GM21515 (cell line): ENCODE measurements around the gene ADGRG7.

Experiments used
- ATAC-seq: cut with Tn5 transposase; IDR thresholded peaks from one replicate; pipeline ENCODE4 v1.9.1; 2021; ENCODE audit not compliant: unreplicated experiment

The ADGRG7 gene

DNA sequence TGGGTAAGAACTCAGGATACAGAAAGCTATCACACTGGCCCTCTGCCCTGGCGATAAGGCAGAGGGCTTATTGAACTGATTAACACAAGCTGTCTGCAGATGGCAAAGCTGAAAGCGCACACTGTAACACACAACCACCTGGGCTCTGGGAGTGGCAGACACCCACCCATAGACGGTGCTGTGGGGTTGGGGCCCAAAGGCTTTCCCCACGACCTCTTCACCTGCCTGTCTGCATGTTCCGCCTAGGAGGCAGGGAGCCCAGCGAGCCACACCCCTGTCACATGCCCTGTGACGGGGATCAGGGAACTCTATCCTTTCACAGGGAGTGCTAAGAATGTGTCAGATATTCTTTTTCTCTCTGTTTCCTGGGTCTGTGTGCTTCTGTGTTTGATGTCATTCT, 87.8 kb downstream of the ADGRG7 start:
- no peak for ATAC-seq

- ATAC-seq = no peak
Observed at GRCh38 chr3:100697723-100698285, 88.4 kb downstream of the ADGRG7 start.

DNA sequence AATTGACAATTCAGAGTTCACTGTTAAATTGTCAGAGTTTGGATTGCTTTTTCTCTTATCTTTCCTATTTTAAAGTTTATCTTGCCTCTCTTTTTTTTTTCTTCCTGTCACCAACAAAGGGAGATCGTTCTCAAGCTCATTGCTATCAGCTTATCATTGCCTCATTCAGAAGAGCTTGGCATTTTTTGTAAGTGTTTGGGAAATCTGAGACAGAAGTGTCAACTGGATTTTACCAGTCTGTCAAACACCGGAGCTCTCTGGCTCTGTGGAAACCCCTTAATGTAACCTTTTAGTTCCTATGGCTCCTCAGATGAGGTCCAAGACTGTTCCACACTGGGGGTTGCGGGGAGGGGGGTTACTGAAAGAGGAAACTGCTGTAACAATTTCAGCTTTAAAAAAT, 89.3 kb downstream of the ADGRG7 start:
- no peak for ATAC-seq

GRCh38 chr3:100700708-100701107, 91.3 kb downstream of the ADGRG7 start:
- no peak for ATAC-seq

DNA sequence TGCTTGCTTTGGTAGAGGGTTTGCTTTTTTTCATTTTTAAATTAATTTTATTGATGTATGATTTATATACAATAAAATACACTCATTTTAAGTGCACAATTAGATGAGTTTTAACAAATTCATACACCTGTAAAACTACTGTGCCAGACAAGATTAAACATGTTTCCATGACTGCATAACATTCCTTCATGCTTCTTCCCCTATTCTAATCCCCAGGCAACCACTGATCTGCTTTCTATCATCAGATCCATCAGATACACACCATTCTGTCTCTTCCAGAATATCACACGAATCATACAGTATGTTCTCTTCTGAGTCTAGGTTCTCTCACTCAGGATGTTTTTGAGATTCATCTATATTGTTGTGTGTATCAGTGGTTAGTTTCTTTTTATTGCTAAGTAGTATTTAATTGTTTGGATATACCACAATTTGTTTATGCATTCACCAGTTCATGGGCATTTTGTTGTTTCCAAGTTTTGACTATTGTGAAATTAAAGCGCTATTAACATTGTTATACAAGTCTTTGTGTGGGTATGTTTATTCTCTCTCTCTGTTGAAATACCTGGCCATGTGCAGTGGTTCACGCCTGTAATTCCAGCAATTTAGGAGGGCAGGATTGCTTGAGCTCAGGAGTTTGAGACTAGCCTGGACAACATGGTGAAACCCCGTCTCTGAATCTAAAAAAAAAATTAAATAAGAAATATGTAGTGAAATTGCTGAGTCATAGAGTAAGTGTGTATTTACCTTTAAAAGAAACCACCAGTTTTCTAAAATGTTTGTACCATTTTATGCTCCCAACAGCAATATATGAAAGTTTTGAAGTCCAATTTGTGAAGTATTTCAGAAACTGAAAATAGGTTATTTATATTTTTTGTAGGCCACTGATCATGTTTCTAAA, 92.9 kb downstream of the ADGRG7 start:
- ATAC-seq = no peak

DNA sequence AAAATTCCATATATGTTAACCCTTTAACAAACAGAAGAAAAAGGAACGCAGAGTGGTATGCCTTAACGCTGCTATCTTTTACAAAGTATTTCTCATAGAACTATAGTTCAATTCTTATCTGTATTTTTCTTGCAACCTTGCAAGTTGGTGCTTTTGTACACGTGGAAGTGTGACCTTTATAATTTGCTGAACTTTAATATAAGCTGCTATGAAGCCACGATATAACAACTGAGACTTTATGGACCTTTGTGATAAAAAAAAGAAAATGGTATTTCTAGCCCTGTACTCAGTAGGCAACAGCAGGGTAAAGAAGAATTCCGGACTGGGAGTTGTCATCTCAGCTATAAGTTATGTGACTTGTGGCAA, 93.6 kb downstream of the ADGRG7 start:
- ATAC-seq = no peak

- no peak for ATAC-seq
Observed at GRCh38 chr3:100703865-100704264, 94.5 kb downstream of the ADGRG7 start.

GRCh38 chr3:100706365-100706764, 97.0 kb downstream of the ADGRG7 start:
- ATAC-seq = no peak

- no peak for ATAC-seq
Observed at GRCh38 chr3:100708644-100708988, 99.2 kb downstream of the ADGRG7 start.

DNA sequence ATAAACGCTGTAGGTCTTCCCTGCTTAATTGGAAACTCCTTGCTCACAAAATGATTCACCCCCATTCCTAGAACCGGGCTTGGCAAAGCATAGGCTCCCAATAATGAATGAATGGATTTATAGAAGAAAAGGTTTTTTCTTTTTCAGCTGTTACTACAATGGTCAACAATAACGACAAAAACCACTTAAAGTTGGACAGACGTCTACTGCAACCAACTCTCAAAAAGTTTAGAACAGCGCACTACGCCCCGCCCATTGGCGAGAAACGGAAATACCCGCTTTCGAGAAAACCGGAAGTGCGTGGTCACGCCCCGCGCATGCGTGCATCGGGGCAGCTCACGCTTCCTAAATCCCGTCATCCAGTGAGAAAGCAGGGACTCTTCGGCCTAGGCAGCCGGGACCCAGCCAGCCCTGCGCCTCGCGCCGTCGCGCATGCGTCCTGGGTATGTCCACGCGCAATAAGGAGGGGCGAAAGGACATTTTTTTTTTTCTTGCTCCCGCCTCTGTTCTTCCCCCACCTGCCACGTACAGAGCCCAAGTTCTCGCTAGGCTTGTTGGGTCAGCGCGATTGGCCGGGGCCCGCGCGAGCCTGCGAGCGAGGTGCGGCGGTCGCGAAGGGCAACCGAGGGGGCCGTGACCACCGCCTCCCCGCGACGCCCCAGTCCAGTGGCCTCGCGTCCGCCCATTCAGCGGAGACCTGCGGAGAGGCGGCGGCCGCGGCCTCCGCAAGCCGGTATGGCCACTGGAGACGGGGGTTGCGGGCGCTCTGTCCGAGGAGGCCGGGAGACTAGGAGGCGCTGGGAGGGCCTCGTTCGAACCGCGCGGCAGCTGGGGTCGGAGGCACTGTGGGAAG, 99.8 kb downstream of the ADGRG7 start, which contains the start of gene TFG:
Gene TFG (plus strand): TSS at position 506 of the 853 bp plus-strand sequence. CDS start 4,192 bp downstream, outside the sequence.
- peak; percentile 93 for ATAC-seq

DNA sequence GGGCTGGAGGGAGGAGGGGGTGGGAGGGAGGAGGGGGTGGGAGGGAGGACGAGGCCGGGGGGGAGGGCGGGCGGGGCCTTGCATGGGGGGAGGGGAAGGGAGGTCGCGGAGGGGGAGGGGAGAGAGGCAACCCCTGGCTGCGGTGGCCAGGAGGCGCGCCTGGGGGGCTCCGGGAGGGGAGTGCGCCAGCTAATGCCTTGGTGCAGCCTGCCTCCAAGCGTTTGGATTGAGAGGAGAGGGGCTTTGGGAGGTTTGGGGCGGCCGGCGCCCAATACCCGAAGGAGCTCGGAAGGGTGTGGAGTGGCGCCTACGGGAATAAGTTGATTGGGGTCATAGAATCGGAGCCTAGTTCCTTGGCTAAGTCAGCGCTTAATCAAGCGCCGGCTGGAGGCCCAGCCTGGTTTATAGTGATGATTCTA, 100.5 kb downstream of the ADGRG7 start:
- ATAC-seq = peak; percentile 7

DNA sequence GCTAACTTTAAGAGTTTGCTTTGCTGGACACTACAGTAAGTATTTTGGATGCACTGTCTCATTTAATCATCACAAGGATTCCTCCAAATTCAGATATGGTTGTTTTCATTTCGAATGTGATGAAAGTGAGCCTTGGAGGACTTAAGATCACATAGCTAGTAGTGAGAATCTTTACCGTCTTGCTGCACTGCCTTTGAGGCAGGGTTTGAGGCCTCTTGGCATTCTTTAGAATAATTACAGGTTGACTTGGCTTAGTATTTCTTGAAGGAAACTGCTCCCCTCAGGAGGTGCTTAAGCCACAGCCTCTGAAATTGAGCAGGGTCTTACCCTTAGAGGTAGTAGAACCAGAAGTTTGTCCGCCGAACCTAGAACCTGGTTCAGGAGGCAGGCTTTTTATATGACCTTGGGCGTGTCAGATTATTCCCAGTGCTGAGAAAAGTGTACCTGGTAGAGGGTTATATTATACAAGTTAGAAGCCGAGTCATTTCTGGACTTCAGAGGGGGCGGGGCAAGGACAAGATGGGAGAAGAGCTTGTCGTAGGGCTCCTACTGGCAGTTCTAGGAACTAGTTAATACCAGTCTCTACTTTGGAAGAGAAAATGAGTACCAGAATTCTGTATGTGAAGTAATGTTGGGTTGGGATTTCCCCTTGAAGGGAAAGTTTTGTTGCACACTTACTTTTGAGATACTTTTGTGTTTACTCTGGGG, 101.0 kb downstream of the ADGRG7 start:
- peak; percentile 46 for ATAC-seq

DNA sequence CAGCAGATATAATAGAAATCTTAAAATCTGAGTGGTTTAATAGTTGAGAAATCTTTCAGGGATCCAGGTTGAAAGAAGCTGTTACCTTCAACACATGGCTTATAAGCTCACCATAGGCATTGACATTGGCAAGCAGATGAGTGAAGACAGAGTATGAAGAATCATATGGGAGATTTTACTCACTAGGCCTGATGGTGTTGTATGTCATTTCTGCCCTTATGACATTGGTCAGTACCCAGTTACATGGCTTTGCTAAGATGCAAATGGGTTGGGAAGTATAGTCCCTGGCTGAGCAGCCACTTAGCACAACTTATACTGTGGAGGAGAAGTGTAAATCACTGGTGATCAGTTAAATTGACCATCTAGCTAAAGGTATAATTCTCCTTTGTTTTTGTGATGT, 105.8 kb downstream of the ADGRG7 start:
- no peak for ATAC-seq

- no peak for ATAC-seq
Observed at GRCh38 chr3:100717063-100717462, 107.7 kb downstream of the ADGRG7 start.

GRCh38 chr3:100717637-100718487, 108.5 kb downstream of the ADGRG7 start:
- no peak for ATAC-seq

DNA sequence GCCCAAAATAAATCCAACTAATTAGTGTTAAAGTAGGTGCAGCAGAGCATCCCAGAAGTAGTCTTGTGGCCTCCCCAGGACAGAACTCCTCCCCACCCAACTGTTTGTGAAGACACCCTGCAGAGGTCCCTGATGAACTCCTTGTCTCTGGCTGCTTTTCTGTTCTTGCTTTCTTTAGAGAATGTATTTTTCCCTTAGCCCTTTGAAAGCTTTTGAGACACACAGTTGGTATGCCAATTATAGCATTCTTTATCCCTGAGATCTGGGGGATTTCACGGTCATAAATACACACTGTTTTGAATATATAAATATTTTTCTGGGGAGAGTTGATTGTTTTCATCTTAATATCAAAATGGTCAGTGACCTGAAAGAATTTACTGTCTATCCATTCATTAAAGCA, 109.7 kb downstream of the ADGRG7 start:
- no peak for ATAC-seq

GRCh38 chr3:100720426-100720825, 111.0 kb downstream of the ADGRG7 start:
- no peak for ATAC-seq

- ATAC-seq = no peak
Observed at GRCh38 chr3:100725935-100726513, 116.6 kb downstream of the ADGRG7 start.

- no peak for ATAC-seq
Observed at GRCh38 chr3:100726706-100727105, 117.3 kb downstream of the ADGRG7 start.

GRCh38 chr3:100730524-100730923, 121.1 kb downstream of the ADGRG7 start:
- ATAC-seq = peak; percentile 75
